Measurements from ENCODE around the gene FAM229B.

DNA sequence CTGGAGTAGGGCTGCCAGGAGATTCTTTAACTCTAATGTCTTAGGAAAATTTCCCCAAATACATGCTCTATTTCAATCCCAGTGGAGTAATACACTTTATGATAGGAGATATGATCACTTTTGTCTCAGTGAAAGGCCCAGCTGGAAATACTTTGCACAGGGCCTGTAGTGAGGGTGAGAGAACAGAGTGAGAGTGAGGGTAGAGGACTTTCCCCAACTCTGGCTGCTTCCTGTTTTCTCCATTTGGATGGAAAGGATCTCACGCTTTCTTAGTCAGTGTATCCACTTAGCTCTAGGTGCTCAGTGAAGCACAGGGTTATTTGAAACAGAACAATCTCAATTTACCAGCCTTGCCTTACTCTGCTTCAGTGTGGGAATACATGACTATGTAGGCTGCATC lies 36.6 kb downstream of the FAM229B start:
- TF ChIP-seq, protein P1, sequence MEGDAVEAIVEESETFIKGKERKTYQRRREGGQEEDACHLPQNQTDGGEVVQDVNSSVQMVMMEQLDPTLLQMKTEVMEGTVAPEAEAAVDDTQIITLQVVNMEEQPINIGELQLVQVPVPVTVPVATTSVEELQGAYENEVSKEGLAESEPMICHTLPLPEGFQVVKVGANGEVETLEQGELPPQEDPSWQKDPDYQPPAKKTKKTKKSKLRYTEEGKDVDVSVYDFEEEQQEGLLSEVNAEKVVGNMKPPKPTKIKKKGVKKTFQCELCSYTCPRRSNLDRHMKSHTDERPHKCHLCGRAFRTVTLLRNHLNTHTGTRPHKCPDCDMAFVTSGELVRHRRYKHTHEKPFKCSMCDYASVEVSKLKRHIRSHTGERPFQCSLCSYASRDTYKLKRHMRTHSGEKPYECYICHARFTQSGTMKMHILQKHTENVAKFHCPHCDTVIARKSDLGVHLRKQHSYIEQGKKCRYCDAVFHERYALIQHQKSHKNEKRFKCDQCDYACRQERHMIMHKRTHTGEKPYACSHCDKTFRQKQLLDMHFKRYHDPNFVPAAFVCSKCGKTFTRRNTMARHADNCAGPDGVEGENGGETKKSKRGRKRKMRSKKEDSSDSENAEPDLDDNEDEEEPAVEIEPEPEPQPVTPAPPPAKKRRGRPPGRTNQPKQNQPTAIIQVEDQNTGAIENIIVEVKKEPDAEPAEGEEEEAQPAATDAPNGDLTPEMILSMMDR (IDR thresholded peaks at IDR 0.05): no peak
- no peak for TF ChIP-seq POLR2A (IDR thresholded peaks at IDR 0.05)

Data from ovary (tissue), 3 donors.